GM12891 (cell line): ENCODE results near the gene NLGN4Y.

Experiments
- PAX5 ChIP-seq: IDR thresholded peaks from 2 replicates; pipeline ENCODE4 v1.6.1; 2011; ENCODE audit warnings: low read length, moderate library complexity, mild to moderate bottlenecking; ENCODE audit not compliant: insufficient read depth, severe bottlenecking
- POLR2A ChIP-seq: IDR thresholded peaks from 2 replicates; pipeline ENCODE4 v1.6.1; 2011; ENCODE audit warnings: low read depth, low read length, control low read depth
- POLR2AphosphoS5 ChIP-seq: IDR thresholded peaks from 2 replicates; pipeline ENCODE4 v1.6.1; 2011; ENCODE audit warnings: low read depth, low read length, control low read depth
- TAF1 ChIP-seq: IDR thresholded peaks from 2 replicates; pipeline ENCODE4 v1.6.1; 2011; ENCODE audit warnings: low read depth, low read length, control low read depth

- TF ChIP-seq POLR2A, result no peak
- no peak for TF ChIP-seq POLR2AphosphoS5
- TF ChIP-seq PAX5, result no peak
- no peak for TF ChIP-seq TAF1
Measured at GRCh38 chrY:14634954-14635353, 110.6 kb downstream of the NLGN4Y start.
